ENCODE data around the gene ANKH.

ANKH gene

GRCh38 chr5:14730881-14731280 lies 140.7 kb downstream of the ANKH start:
- no peak for DNase-seq

- DNase-seq = no peak
Measured at GRCh38 chr5:14730466-14730865, 141.1 kb downstream of the ANKH start.

GRCh38 chr5:14729448-14730385 lies 141.9 kb downstream of the ANKH start:
- no peak for DNase-seq

- no peak for DNase-seq
Measured at GRCh38 chr5:14728459-14728938, 143.1 kb downstream of the ANKH start.

GRCh38 chr5:14727928-14728458 lies 143.6 kb downstream of the ANKH start:
- no peak for DNase-seq

GRCh38 chr5:14727428-14727865 lies 144.1 kb downstream of the ANKH start:
- DNase-seq = peak; percentile 31

GRCh38 chr5:14726066-14726838 lies 145.3 kb downstream of the ANKH start:
- no peak for DNase-seq

GRCh38 chr5:14724633-14725032 lies 146.9 kb downstream of the ANKH start:
- DNase-seq = peak; percentile 36

GRCh38 chr5:14723701-14724132 lies 147.9 kb downstream of the ANKH start:
- no peak for DNase-seq

- DNase-seq = no peak
Measured at GRCh38 chr5:14722923-14723322, 148.7 kb downstream of the ANKH start.

- no peak for DNase-seq
Measured at GRCh38 chr5:14721990-14722656, 149.5 kb downstream of the ANKH start.

- DNase-seq = no peak
Measured at GRCh38 chr5:14720236-14720923, 151.2 kb downstream of the ANKH start.

GRCh38 chr5:14718778-14719177 lies 152.8 kb downstream of the ANKH start:
- DNase-seq = no peak

GRCh38 chr5:14716755-14717752 lies 154.5 kb downstream of the ANKH start:
- DNase-seq = no peak

GRCh38 chr5:14715481-14715880 lies 156.1 kb downstream of the ANKH start:
- DNase-seq = no peak

- DNase-seq = no peak
Measured at GRCh38 chr5:14714706-14715105, 156.9 kb downstream of the ANKH start.

- no peak for DNase-seq
Measured at GRCh38 chr5:14713476-14714390, 157.8 kb downstream of the ANKH start.

GRCh38 chr5:14712666-14713065 lies 158.9 kb downstream of the ANKH start:
- no peak for DNase-seq

- DNase-seq = no peak
Measured at GRCh38 chr5:14712131-14712530, 159.4 kb downstream of the ANKH start.
